Measurements from ENCODE around the gene NBPF1. TPM values are rescaled to one million over a fixed set of nuclear protein-coding genes. Genes with fewer than 3 reads are reported as not detected.
"Not testable (repeated sequence)": the region's sequence is repeated elsewhere in the genome, so short reads cannot be mapped to it uniquely, and the experiment has no call there.

Gene NBPF1
- total RNA-seq, 1 experiment from 2014 or later, result 16.1 TPM

GRCh38 chr1:16540421-16540893 is 72.9 kb downstream of the NBPF1 start:
- in situ Hi-C loops (cut with HindIII; ENCODE audit: low pct_unique_long_range_greater_than_20kb, low sequenced_read_pairs); DNase-seq (ENCODE audit: low read depth, low spot score): not testable (repeated sequence)

- DNase-seq (ENCODE audit: low read depth, low spot score); in situ Hi-C loops (cut with HindIII; ENCODE audit: low pct_unique_long_range_greater_than_20kb, low sequenced_read_pairs): not testable (repeated sequence)
Observed at GRCh38 chr1:16537528-16537927, 75.8 kb downstream of the NBPF1 start.

GRCh38 chr1:16536796-16537195 is 76.6 kb downstream of the NBPF1 start:
- DNase-seq (ENCODE audit: low read depth, low spot score); in situ Hi-C loops (cut with HindIII; ENCODE audit: low pct_unique_long_range_greater_than_20kb, low sequenced_read_pairs): not testable (repeated sequence)

GRCh38 chr1:16535898-16536297 is 77.5 kb downstream of the NBPF1 start:
- in situ Hi-C loops (cut with HindIII; ENCODE audit: low pct_unique_long_range_greater_than_20kb, low sequenced_read_pairs); DNase-seq (ENCODE audit: low read depth, low spot score): not testable (repeated sequence)

- in situ Hi-C loops (cut with HindIII; ENCODE audit: low pct_unique_long_range_greater_than_20kb, low sequenced_read_pairs); DNase-seq (ENCODE audit: low read depth, low spot score): not testable (repeated sequence)
Observed at GRCh38 chr1:16535487-16535886, 77.9 kb downstream of the NBPF1 start.

- in situ Hi-C loops (cut with HindIII; ENCODE audit: low pct_unique_long_range_greater_than_20kb, low sequenced_read_pairs), result not testable (repeated sequence)
- peak; percentile 20 for DNase-seq (ENCODE audit: low read depth, low spot score)
Observed at GRCh38 chr1:16534829-16535456, 78.4 kb downstream of the NBPF1 start.

GRCh38 chr1:16534239-16534828 is 79.0 kb downstream of the NBPF1 start:
- in situ Hi-C loops (cut with HindIII; ENCODE audit: low pct_unique_long_range_greater_than_20kb, low sequenced_read_pairs); DNase-seq (ENCODE audit: low read depth, low spot score): not testable (repeated sequence)

GRCh38 chr1:16532235-16532991 is 81.0 kb downstream of the NBPF1 start:
- DNase-seq (ENCODE audit: low read depth, low spot score); in situ Hi-C loops (cut with HindIII; ENCODE audit: low pct_unique_long_range_greater_than_20kb, low sequenced_read_pairs): not testable (repeated sequence)

GRCh38 chr1:16528338-16528737 is 85.0 kb downstream of the NBPF1 start:
- DNase-seq (ENCODE audit: low read depth, low spot score); in situ Hi-C loops (cut with HindIII; ENCODE audit: low pct_unique_long_range_greater_than_20kb, low sequenced_read_pairs): not testable (repeated sequence)

GRCh38 chr1:16525769-16526168 is 87.6 kb downstream of the NBPF1 start:
- in situ Hi-C loops (cut with HindIII; ENCODE audit: low pct_unique_long_range_greater_than_20kb, low sequenced_read_pairs); DNase-seq (ENCODE audit: low read depth, low spot score): not testable (repeated sequence)

GRCh38 chr1:16521679-16522078 is 91.7 kb downstream of the NBPF1 start:
- in situ Hi-C loops (cut with HindIII; ENCODE audit: low pct_unique_long_range_greater_than_20kb, low sequenced_read_pairs); DNase-seq (ENCODE audit: low read depth, low spot score): not testable (repeated sequence)

GRCh38 chr1:16521288-16521583 is 92.1 kb downstream of the NBPF1 start:
- in situ Hi-C loops (cut with HindIII; ENCODE audit: low pct_unique_long_range_greater_than_20kb, low sequenced_read_pairs), result no loop called here
- DNase-seq (ENCODE audit: low read depth, low spot score), result no peak

GRCh38 chr1:16520435-16521287 is 92.7 kb downstream of the NBPF1 start:
- in situ Hi-C loops (cut with HindIII; ENCODE audit: low pct_unique_long_range_greater_than_20kb, low sequenced_read_pairs); DNase-seq (ENCODE audit: low read depth, low spot score): not testable (repeated sequence)

- in situ Hi-C loops (cut with HindIII; ENCODE audit: low pct_unique_long_range_greater_than_20kb, low sequenced_read_pairs), result not testable (repeated sequence)
- peak; percentile 39 for DNase-seq (ENCODE audit: low read depth, low spot score)
Observed at GRCh38 chr1:16519255-16519951, 94.0 kb downstream of the NBPF1 start.

GRCh38 chr1:16518913-16519254 is 94.5 kb downstream of the NBPF1 start:
- in situ Hi-C loops (cut with HindIII; ENCODE audit: low pct_unique_long_range_greater_than_20kb, low sequenced_read_pairs); DNase-seq (ENCODE audit: low read depth, low spot score): not testable (repeated sequence)

- in situ Hi-C loops (cut with HindIII; ENCODE audit: low pct_unique_long_range_greater_than_20kb, low sequenced_read_pairs), result not testable (repeated sequence)
Observed at GRCh38 chr1:16516694-16517410, 96.5 kb downstream of the NBPF1 start.

More at GRCh38 chr1:16516694-16517410, 96.5 kb downstream of the NBPF1 start:
- not testable (repeated sequence) for DNase-seq (ENCODE audit: low read depth, low spot score)
